ENCODE results near the gene CALHM2.

The CALHM2 gene

DNA sequence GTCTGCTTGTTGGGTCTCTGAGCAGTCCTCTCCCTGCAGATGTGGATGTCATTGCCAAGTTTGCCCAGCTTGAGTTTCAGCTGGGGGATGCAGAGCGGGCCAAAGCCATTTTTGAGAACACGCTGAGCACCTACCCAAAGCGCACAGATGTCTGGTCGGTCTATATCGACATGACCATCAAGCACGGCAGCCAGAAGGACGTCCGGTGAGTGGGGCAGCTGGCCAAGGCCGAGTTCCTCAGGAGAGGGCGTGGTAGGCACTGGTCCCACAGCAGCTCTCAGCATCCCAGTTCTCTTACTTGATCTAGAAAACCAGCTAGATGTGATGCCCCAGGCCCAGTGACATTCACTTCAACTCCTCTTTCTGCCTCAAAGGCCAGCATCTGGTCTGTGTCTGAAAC is 7.7 kb downstream of the CALHM2 start:
- H3K4me3 ChIP-seq (ENCODE audit: low read length) = no peak overlapping the region
- DNase-seq (ENCODE audit: low read depth) = no peak
- TF ChIP-seq, protein P1, sequence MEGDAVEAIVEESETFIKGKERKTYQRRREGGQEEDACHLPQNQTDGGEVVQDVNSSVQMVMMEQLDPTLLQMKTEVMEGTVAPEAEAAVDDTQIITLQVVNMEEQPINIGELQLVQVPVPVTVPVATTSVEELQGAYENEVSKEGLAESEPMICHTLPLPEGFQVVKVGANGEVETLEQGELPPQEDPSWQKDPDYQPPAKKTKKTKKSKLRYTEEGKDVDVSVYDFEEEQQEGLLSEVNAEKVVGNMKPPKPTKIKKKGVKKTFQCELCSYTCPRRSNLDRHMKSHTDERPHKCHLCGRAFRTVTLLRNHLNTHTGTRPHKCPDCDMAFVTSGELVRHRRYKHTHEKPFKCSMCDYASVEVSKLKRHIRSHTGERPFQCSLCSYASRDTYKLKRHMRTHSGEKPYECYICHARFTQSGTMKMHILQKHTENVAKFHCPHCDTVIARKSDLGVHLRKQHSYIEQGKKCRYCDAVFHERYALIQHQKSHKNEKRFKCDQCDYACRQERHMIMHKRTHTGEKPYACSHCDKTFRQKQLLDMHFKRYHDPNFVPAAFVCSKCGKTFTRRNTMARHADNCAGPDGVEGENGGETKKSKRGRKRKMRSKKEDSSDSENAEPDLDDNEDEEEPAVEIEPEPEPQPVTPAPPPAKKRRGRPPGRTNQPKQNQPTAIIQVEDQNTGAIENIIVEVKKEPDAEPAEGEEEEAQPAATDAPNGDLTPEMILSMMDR (conservative IDR thresholded peaks at IDR 0.05; ENCODE audit: low read length) = no peak

DNA sequence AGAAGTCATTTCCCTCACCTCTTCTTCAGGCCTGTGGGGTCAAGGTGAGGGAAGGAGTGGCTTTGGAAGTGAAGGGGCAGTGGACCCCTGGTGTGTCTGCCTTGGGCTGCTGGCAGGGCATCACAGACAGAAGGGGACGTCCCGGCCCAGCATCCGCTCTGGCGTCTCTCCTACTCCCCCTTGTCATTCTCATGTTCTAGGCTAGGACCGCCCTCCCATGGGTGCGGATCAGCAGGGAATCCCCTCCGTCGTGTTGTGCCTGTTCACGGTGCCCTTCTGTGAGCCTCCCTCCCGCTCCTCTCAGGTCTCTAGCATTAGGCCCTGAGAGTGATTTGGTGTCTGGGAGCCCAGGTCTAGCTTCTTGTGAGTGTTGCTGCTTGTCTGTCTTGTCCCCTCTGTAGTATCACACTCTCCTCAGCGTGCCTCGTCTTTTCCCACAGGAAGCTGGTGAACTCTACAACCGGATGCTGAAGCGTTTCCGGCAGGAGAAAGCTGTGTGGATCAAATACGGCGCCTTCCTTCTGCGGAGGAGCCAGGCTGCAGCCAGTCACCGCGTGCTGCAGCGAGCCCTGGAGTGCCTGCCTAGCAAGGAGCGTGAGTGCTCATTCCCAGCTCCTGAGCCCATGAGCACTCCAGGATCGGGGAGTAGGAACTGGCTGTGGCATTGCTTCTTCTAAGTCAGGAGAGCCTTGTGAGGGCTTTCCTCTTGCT is 8.5 kb downstream of the CALHM2 start:
- TF ChIP-seq, protein P1 (conservative IDR thresholded peaks at IDR 0.05; ENCODE audit: low read length) = no peak
- no peak overlapping the region for H3K4me3 ChIP-seq (ENCODE audit: low read length)
- DNase-seq (ENCODE audit: low read depth) = no peak

DNA sequence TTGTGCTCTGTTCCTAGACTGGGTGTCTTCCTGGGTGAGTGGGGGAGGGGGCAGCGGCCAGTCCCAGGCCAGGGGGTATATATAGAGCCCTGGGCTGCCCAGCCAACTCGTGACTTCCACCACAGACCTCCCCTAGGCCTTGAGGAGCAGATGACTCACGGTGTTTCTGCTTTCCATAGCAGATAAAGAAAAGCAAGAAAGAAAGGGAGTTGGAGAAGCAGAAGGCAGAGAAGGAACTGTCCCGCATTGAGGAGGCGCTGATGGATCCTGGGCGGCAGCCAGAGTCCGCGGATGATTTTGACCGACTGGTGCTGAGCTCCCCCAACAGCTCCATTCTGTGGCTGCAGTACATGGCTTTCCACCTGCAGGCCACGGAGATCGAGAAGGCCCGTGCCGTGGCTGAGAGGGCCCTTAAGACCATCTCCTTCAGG is 10.1 kb downstream of the CALHM2 start:
- TF ChIP-seq, protein P1 (conservative IDR thresholded peaks at IDR 0.05; ENCODE audit: low read length) = no peak
- no peak for DNase-seq (ENCODE audit: low read depth)
- no peak overlapping the region for H3K4me3 ChIP-seq (ENCODE audit: low read length)

DNA sequence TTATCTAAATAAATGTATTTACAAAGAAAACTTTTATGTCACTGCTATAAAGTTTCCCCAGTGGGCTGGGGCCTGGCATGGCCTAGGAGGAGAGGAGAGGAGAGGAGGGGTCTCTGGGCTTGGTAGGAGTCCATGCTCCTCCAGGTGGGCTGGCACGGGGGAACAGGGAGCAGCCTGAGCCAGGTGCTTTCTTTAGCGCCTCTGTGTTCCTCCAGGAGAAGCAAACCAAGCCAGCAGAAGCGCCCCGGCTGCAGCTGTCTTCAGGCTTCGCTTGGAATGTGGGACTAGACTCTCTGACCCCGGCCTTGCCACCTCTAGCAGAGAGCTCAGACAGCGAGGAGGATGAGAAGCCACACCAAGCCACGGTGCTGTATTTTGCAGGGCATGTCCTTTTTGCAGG is 10.6 kb downstream of the CALHM2 start:
- TF ChIP-seq, protein P1 (conservative IDR thresholded peaks at IDR 0.05; ENCODE audit: low read length) = no peak
- no peak for DNase-seq (ENCODE audit: low read depth)
- no peak overlapping the region for H3K4me3 ChIP-seq (ENCODE audit: low read length)

DNA sequence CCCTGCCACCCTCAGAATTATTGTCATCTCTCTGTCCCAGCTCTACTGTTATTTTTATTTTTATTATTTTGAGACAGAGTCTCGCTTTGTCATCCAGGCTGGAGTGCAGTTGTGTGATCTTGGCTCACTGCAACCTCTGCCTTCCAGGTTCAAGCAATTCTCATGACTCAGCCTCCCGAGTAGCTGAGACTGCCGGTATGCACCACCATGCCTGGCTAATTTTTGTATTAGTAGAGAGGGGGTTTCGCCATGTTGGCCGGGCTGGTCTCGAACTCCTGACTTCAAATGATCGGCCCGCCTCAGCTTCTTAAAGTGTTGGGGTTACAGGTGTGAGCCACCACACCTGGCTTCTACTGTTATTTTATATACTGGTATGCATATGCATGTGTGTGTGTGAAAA is 11.0 kb downstream of the CALHM2 start:
- TF ChIP-seq, protein P1 (conservative IDR thresholded peaks at IDR 0.05; ENCODE audit: low read length) = no peak
- no peak for DNase-seq (ENCODE audit: low read depth)
- no peak overlapping the region for H3K4me3 ChIP-seq (ENCODE audit: low read length)

DNA sequence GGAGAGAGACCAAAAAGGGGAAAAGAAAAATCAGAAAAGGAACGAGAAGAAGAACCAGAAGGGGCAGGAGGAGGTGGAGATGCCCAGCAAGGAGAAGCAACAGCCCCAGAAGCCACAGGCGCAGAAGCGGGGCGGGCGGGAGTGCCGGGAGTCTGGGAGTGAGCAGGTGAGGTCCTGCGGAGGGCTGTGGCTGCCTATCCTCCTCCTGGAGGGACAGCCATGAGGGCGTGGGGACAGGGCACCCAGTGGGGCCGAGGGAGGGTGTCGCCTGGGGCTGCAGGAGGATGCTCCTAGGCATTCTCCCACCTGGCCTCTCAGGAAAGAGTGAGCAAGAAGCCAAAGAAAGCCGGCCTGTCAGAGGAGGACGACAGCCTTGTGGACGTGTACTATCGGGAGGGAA is 11.8 kb downstream of the CALHM2 start:
- no peak overlapping the region for H3K4me3 ChIP-seq (ENCODE audit: low read length)
- no peak for DNase-seq (ENCODE audit: low read depth)
- TF ChIP-seq, protein P1 (conservative IDR thresholded peaks at IDR 0.05; ENCODE audit: low read length) = no peak

DNA sequence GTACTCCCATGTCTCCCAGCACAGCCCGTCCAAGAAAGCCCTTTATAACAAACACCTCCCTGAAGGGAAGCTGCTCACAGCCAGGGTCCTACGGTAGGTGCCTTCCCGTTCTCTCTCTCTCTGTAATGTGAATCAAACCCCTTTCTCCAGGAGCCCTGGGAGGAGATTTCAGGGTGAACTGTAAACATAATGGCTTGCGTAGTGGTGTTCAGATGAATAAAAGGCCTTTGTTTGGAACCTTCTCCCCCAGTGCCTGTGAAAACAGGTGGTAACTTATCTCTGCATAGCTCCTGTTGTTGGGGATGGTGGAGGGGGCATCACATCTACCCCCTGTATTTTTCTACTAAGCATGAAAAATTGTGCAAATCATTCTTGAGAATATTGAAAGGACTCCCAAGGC is 12.4 kb downstream of the CALHM2 start:
- no peak overlapping the region for H3K4me3 ChIP-seq (ENCODE audit: low read length)
- DNase-seq (ENCODE audit: low read depth) = no peak
- TF ChIP-seq, protein P1 (conservative IDR thresholded peaks at IDR 0.05; ENCODE audit: low read length) = no peak

Measured in AG10803 (cell line).